Thyroid gland (tissue), 4 donors: Measurements from ENCODE around the gene ANAPC5.

Experiments used
- CTCF ChIP-seq, 6 experiments: fragments of 200-600 bp in 3 of 6; fragments of 450-650 bp in 3 of 6; sonication (generic) in 3 of 6; IDR thresholded peaks; one replicate each; pipeline ENCODE4 v1.5.1; 2016 to 2019; ENCODE audit warnings: antibody characterized with exemption in 6 of 6, mild to moderate bottlenecking in 2 of 6, inconsistent platforms in 1 of 6, moderate library complexity in 1 of 6
- POLR2A ChIP-seq, 2 donors: fragments of 450-650 bp; IDR thresholded peaks; one replicate each; pipeline ENCODE4 v1.6.1; 2017; ENCODE audit warnings: antibody characterized with exemption in 2 of 2, mild to moderate bottlenecking in 2 of 2, moderate library complexity in 1 of 2

GRCh38 chr12:121304306-121304705 is 47.9 kb downstream of the ANAPC5 start:
- TF ChIP-seq POLR2A (IDR thresholded peaks at IDR 0.05) (no peak), CTCF (IDR thresholded peaks at IDR 0.05) (no peak)
